Fibroblast of peridontal ligament (primary cell): Measurements from ENCODE around the gene AGFG2.
A peak's percentile ranks its signal among the peaks of the same experiment; 100 is the strongest.
"Not testable (repeated sequence)": the region's sequence is repeated elsewhere in the genome, so short reads cannot be mapped to it uniquely, and the experiment has no call there.

ENCODE experiments used
- DNase-seq: peaks from one replicate; pipeline ENCODE4 v3.0.0-alpha.2; 2010; ENCODE audit errors: extremely low read depth

The AGFG2 gene

DNA sequence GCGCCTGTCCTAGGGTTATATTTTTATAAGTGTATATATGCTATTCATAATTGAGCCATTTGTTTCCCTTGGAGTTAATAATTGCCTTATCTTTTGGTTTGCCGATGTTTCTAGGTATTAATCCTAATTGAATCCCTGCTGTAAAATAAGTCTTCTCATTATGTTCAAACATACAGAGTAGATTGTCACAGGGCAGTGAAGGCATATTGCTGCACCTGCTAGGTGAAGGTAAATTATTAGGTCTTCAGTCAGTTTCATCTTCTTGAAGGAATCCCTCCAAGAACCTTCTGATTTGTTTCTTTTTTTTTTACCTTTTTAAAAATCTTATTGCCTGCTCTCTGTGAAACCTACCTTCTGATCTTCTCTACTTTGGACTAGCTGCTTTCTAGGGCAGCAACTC is 17.9 kb upstream of the AGFG2 start:
- DNase-seq, result no peak

DNA sequence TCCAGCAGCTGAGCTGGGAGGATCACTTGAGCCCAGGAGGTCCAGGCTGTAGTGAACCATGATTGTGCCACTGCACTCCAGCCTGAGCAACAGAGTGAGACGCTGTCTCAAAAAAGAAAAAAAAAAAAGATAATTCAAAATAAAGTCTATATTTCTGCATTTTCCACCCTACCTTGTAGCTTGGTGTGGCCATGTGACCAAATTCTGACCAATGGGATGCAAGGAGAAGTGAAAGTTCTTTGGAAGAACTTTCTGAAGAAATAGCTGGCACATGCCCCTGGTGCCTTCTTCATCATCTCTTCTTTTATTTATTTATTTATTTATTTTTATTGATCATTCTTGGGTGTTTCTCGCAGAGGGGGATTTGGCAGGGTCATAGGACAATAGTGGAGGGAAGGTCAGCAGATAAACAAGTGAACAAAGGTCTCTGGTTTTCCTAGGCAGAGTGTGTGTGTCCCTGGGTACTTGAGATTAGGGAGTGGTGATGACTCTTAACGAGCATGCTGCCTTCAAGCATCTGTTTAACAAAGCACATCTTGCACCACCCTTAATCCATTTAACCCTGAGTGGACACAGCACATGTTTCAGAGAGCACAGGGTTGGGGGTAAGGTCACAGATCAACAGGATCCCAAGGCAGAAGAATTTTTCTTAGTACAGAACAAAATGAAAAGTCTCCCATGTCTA is 17.0 kb upstream of the AGFG2 start:
- DNase-seq, result not testable (repeated sequence)

DNA sequence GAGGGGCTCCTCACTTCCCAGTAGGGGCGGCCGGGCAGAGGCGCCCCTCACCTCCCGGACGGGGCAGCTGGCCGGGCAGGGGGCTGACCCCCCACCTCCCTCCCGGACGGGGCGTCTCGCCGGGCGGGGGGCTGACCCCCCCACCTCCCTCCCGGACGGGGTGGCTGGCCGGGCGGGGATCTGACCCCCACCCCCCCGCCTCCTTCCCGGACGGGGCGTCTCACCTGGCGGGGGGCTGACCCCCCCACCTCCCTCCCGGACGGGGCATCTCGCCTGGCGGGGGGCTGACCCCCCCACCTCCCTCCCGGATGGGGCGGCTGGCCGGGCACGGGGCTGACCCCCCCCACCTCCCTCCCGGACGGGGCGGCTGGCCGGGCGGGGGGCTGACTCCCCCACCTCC is 15.8 kb upstream of the AGFG2 start:
- DNase-seq, result not testable (repeated sequence)

DNA sequence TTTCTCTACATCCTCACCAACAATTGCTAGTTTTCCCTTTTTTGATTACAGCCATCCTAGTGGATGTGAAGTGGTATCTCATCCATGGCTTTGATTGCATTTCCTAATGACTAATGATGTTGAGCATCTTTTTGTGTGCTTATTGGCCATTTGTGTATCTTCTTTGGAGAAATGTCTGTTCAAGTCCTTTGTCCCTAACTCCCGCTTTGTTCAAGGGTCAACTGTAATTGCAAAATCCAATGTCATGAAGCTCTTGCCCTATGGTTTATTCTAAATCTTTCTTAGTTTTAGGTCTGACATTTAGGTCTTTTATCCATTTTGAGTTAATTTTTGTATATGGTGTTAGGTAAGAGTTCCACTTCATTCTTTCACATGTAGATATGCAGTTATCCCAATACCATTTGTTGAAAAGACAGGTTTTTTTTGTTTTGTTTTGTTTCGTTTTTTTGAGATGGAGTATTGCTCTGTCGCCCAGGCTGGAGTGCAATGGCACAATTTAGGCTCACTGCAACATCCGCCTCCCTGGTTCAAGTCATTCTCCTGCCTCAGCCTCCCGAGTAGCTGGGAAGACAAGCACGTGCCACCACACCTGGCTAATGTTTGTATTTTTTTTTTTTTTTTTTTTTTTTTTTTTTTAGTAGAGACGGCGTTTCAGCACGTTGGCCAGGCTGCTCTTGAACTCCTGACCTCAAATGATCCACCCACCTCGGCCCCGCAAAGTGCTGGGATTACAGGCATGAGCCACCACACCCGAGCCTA is 10.7 kb upstream of the AGFG2 start:
- DNase-seq, result not testable (repeated sequence)

DNA sequence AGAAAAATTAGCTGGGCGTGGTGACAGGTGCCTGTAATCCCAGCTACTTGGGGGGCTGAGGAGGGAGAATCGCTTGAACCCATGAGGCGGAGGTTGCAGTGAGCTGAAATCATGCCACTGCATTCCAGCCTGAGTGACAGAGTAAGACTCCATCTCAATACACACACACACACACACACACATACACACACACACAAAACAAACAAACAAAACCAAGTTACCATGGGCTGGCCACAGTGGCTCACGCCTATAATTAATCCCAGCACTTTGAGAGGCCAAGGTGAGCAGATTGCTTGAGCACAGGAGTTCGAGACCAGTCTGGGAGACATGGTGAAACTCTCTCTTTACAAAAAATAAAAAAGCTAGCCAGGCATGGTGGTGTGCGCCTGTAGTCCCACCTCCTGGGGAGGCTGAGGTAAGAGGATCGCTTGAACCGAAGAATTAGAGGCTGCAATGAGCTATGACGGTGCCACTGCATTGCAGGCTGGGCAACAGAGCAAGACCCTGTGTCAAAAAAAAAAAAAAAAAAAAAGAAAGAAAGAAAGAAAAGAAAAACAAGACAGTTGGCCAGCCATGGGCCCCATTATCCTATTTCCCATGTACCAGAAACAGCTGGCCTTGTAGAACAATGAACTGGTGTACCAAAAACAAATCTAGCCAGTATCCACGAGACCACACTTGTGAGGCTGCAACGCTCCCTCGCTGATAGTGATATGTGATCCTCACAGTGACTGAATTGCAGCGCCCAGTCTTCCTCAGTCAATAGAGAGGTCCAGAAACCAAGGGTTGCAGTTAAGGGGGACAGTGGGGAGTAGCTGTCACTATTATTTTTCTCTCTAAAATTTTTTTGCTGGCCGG is 6.6 kb upstream of the AGFG2 start:
- DNase-seq, result no peak

DNA sequence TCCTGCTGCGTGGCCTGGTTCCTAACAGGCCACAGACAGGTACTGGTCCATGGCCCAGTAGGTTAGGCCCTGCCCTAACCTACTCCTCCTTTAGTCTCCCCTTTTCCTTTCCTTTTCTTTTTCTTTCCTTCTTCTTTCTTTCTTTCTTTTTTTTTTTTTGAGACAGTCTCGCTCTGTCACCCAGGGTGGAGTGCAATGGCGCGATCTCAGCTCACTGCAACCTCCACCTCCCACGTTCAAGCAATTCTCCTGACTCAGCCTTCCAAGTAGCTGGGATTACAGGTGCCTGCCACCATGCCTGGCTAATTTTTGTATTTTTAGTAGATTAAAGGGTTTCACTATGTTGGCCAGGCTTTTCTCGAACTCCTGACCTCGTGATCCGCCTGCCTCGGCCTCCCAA is 3.0 kb upstream of the AGFG2 start:
- not testable (repeated sequence) for DNase-seq

DNA sequence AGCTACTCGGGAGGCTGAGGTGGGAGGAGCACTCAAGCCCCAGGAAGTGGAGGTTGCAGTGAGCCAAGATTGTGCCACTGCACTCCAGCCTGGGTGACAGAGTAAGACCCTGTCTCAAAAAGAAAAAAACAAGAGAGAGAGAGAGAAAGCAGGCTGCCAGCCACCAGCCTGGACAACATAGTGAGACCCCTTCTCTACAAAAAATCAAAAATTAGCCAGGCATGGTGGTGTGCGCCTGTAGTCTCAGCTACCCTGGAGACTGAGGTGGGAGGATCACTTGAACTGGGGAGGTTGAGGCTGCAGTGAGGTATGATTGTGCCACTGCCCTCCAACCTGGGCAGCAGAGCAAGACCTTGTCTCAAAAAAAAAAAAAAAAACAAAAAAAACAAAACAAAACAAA is 2.3 kb upstream of the AGFG2 start:
- not testable (repeated sequence) for DNase-seq

DNA sequence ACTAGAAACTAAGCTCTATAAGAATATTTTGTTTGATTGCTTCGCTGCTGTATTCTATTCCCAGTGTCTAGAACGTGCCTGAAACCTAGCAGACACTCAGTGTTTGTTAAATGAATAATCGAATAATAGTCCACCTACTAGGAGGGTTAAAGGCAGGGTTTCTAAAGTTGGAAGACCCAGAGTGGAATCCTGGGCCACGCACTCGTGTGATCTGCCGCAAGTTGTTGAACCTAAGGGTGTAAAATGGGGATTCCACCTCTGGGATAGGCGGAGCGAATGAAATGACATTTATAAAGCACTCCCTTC is 702 bp upstream of the AGFG2 start:
- DNase-seq, result no peak

DNA sequence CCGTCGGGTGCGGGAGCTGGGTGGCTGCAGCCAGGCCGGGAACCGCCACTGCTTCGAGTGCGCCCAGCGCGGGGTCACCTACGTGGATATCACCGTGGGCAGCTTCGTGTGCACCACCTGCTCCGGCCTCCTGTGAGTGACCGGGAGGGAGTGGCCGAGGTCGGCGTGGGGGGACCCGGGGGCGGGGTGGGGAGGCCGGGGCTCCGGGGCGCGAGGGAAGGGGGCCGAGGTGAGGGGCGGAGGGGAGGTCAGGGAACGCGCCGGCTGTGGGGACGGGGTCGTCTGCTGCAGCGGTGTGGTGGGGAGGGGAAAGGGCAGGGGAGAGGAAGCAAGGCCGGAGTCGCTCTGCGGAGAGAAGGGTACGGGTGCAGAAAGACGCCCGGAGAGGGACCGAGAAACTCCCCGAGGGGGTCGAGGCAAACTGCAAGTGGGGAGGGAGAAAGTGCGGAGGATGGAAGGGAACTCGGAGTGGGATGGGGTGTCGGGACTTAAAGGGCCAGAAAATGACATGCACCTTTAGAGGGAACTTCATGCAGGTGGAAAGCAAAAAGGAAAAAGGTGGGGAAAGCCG is 518 bp downstream of the AGFG2 start:
- no peak for DNase-seq

DNA sequence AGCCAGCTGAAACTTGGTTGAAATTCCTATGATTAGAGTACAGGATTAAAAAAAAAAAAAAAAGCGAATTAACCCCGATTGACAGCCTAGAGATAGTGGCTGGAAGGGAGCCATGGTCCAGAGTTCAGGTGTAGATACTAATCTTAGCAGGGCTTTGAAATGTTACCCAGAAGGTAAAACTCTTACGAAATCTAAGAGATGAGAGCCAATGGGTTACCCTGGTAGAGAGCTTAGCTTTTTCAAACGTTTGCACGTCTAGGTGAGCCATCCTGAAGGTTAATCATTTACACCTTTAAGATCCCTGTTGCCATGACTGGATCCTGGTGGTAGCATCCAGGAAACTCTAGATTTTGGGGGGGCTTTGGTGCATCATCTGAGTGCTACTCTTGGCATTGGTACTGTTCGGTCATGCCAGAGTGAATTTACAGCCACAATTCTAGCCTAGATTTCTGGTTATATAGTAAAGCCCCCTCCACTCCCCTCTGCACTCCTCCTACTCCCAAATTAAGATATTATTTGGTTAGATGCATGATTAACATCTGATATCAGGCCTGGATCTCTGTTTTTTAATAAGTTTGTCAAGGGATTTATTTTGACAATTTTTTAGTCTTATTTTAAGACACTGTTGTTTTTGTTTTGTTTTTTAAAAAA is 1.2 kb downstream of the AGFG2 start:
- DNase-seq, result no peak

DNA sequence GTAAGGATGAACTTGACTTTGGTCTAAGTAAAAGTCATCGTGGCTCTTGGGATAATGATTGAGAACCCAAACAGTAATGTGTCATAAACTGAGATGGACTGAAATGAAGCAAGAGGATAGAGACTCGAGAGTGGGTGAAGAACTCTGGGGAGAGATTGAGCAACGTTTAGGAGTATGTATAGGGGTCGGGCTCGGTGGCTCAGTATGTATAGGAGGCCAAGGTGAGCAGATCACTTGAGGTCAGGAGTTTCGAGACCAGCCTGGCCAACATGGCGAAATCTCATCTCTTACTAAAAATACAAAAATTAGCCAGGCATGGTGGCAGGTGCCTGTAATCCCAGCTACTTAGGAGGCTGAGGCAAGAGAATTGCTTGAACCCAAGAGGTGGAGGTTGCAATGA is 2.3 kb downstream of the AGFG2 start:
- DNase-seq, result not testable (repeated sequence)

DNA sequence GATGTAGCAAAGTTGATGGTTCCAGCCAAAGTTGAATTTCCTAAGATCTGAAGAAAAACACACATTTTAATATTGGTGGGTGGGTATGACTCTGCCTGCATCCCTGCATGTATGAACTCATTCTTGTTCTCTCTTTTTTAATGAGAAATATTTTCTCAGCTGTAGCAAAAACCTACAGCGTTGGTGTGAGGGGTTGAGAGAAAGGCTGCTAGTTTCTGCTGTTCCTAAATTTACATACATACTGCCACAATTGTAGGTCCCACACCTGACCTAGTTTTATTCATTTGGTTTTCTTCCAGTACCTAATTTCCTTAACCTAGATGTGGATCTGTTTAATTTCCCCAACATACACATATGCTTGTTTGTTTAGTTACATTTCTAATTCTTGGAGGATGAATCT is 4.6 kb downstream of the AGFG2 start:
- DNase-seq, result no peak

DNA sequence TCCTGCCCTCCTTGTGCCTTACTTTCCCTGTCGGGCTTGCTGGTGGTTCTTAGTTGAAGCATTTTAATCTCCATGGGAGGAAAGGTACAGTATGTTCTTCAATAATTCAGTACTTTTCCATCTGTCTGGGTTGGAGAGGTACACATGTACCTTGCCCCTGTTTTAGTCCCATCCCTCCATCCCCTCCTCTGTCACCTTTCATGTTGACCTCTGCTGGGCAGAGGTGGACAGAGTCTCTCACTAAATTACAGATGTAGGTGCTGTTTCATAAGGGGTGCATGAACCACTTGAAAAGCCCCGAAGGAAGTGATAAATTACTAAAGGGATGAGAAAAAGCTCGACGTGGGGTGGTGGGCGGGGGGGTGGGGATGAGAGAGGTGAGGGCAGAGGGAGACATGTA is 5.4 kb downstream of the AGFG2 start:
- no peak for DNase-seq

DNA sequence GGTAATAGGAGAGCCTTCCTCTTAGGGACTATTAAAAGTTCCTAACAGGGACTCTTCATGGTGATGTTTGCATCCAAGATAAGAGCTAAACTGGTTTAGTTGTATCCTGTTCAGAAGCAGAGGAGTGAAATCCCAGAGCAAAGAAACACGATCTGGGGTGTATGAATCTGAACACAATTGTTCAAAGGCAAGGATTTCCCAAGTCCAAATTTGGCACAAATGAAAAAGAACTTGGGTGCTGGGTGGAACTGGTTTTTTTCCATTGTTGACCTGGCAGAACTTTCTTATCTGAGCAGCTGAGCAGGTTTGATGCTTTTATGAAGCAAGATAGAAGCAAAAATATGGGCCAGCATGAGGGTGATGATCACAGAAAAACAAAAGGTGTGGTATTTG is 6.0 kb downstream of the AGFG2 start:
- DNase-seq, result peak; percentile 49

DNA sequence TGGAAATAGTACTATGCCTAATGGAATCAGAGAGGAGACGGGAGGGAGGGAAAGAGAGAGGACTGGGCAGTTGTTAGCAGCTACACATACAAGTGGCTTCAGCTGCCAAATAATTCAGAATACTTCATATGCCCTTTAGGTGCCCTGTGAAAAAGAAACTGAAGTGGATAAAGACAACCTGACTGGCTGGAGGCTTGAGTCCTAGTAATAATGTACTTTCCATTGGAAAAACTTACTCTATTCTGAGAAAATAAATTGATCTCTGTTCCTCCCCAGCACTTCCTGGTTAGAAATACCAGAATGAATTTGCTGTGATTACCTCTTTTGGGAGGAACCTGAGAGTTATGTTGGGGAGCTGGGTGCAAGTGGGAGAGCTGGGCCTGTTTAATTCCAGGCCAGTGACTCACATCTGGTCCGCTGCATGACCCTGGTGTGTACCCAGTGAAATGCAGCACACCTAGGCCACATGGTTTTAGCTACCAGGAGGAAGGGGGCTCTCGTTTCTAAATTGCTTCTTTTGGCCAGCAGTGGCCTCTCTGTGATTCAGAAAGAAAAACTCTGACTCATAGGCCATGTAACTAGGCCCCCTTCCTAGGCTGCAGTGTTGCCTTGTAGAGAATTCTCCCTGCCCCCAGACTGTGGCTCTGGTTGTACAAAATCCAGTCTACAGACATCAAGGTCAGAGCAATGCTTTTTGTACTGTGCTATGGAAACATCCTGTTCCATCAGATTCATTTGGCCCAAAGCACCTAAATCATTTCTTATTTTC is 6.5 kb downstream of the AGFG2 start:
- peak; percentile 80 for DNase-seq

DNA sequence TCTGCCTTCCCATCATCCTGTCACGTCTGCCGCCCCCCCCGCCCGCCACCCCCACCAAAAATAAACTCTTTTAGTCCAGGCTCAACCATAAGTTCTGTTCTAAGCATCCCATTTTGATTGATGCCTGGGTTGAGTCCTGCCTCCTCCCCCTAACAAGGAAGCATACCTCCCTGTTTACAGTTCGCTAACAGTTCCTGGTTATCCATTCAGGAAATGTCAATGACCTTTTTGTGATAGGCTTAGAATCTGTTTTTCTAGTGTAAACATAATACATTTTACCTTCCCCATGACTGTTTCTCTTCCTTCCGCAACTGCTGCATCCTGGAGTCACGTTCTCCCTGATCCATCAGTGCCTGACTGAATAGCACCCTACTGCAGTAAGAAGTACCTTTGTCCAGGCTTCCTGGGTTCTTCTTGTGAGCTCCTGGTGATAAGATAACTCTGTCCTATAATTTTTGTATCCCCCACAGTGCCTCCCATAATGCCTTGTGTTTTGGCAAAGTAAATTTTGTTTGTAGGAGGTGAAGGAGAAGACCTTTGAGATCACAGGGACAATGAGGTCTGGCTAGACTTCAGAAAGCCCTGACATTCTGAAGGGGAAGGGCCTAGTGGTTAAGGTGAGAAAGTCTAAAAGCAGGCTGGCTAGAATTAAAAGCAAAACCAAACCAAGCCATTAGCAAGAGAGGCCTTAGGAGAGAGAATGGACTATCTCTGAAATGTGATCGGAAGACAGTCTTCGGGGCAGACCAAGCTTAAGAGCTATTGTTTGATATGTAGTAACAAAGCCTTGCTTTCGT is 7.3 kb downstream of the AGFG2 start:
- no peak for DNase-seq

DNA sequence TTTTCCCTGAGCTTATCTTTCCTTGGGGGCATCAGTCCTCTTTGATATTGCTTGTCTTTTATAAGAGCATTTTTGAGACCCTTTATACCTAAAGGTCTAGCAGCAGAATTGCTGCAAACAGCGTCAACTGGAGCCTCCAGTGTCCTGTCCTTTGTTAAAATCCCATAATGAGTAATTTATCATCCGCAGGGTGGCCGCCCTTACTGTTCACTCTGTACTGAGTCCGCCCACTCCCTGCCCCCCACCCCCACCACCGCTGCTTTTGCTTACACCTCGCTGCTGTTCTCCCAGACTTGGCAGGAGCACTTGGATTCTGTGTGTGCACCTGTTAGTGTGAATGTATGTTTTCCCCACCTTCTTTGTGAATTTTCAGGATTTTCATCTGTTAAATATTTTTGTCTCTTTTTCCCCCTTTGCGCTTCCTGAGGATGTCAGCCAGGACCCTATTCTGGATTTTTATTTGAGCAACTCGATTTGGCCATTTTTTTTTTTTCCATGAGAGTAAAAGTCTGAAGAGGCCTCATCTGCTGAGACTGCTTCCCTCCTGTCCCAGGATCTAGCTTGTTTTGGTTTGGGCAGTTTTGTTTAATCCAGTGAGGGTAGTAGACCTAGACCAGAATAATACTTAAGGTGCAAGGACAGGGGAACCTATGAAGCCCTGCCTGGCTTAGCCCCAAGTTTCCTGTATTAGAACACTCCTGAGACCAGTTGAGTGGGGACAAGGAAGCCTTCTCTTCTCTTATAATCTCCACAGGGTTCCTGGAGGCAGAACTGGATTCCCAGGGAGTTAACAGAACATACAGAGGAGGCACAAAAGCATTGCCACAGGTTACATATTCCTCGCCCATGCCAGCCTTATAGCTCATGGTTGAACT is 8.2 kb downstream of the AGFG2 start:
- no peak for DNase-seq

DNA sequence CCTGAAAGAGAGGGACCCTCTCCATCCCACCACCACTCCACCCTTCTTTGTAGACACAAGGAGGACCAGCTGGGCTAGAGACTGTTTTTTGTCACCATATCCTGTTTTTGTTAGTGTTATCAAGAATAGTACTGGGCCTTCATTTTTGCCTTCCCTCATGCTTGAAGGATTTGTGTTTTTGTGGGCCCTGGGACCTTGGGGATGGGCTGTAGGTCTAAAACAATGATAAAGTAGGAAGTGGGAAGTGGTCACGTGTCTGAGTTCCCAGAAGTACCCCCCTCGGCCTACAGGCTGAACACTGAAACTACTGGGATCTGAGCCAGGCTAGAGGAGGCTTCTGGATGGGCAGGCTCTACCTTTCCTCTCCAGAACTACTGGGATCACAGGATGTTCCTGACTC is 8.9 kb downstream of the AGFG2 start:
- DNase-seq, result no peak

DNA sequence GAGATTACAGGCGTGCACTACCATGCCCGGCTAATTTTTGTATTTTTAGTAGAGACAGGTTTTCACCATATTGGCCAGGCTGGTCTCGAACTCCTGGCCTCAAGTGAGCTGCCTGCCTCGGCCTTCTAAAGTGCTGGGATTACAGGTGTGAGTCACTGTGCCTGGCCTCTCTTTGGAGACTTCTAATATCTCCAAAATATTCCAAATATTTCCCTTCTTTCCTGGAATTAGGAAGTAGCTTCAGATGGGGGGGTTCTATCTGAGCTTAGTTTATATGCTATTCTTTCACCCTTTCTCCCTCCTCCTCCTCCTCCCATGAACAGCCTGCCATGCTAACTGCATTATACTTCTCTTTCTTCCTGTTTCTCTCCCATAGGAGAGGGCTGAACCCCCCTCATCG is 9.4 kb downstream of the AGFG2 start:
- DNase-seq, result not testable (repeated sequence)
